HG03280 (cell line): ENCODE data around the gene TLCD3A.
"Not testable (repeated sequence)": the region's sequence is repeated elsewhere in the genome, so short reads cannot be mapped to it uniquely, and the experiment has no call there.

Experiments
- ATAC-seq: cut with Tn5 transposase; IDR thresholded peaks from one replicate; pipeline ENCODE4 v1.9.1; 2021; ENCODE audit warnings: mild to moderate bottlenecking, moderate library complexity; ENCODE audit not compliant: unreplicated experiment

TLCD3A gene

DNA sequence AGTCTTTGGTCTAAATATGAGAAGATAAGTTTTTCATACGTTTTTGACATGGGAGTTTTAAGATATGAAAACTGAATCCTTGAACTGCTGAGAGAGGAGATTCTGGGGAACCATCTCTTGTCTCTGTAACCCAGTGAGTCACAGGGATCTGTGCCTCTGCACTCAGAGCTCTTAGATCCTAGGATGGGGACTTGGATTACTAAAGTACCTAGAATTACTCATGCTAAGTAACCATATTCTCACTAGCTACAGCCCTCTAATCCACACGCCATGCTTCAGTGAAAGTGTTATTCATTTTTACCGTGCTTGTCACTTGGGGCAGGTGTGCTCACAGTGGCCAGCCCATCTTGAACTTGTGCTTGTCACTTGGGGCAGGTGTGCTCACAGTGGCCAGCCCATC is 51.7 kb downstream of the TLCD3A start:
- no peak for ATAC-seq

DNA sequence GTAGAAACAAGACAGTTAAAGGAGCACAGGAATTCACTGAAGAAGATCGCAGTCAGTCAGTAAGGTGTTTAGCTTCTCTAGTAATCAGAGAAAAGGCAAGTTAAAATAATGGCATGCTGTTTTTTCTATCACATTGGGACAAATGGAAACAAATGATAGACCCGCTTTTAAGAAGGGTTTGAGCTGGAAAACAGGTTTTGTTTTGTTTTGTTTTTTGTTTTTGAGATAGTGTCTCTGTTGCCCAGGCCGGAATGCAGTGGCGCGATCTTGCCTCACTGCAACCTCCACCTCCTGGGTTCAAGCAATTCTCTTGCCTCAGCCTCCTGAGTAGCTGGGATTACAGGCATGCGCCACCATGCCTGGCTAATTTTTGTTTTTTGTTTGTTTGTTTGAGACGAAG is 53.5 kb downstream of the TLCD3A start:
- not testable (repeated sequence) for ATAC-seq

DNA sequence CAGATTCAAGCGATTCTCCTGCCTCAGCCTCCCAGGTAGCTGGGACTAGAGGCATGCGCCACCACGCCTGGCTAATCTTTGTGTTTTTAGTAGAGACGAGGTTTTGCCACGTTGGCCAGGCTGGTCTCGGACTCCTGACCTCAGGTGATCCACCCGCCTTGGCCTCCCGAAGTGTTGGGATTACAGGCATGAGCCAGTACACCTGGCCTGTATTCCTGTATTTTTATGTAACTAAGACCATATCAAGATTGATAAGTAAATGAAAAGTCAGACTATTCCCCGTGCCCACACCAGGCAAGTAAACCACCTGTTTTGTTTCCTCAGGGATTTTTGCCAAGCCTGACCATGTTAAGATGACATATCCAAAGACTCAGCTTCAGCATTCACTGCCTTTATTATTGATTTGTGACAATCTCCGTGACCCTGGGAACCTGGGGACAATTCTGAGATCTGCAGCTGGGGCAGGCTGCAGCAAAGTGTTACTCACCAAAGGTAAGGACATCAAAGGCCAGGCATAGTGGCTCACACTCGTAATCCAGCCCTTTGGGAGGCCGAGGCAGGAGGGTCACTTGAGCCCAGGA is 55.3 kb downstream of the TLCD3A start:
- no peak for ATAC-seq

DNA sequence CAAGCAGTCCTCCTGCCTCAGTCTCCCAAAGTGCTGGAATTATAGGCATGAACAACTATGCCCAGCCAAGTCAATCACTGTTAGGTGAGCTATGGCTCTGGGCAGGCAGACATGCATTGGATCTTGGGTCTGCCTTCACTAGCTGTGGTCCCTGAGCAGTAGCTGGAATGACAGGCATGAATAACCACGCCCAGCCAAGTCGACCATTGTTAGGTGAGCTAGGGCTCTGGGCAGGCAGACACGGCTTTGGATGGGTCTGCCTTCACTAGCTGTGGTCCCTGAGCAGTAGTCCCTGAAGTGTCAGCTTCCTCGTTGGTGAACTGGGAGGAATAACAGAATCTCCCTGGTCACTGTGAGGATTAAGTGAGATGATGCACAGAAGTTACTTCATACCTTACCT is 56.2 kb downstream of the TLCD3A start:
- ATAC-seq: no peak

DNA sequence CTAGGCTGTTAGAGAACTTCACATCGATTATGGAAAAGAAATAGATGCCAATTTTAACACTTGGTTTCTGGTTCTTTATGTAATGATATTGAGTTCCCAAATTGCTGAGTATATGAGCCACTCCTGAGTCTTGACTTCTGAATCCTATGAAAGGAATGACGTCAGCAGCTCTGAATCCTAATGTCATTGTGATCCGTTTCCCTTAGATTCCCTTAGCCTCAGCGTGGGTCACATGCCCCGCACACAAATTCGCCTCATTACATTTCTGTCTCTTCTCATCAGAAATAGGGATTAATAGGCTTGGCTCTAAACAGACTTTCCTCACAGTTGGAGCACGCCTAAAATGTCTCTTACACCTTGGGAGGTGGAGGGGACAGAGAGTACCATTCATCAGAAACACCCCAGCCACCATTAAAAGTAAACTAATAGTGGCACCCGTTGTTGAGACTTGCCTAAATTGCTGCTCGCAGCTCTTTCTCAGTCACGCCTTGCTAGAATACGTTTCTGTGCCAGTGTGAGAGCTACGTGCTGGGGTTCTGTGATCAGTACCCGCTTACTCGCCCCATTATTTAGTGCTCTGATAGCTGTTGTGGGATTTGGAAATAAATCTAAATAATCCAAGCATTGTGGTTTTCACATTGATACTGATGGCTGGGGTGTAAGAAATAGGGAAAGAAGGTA is 56.9 kb downstream of the TLCD3A start:
- no peak for ATAC-seq

DNA sequence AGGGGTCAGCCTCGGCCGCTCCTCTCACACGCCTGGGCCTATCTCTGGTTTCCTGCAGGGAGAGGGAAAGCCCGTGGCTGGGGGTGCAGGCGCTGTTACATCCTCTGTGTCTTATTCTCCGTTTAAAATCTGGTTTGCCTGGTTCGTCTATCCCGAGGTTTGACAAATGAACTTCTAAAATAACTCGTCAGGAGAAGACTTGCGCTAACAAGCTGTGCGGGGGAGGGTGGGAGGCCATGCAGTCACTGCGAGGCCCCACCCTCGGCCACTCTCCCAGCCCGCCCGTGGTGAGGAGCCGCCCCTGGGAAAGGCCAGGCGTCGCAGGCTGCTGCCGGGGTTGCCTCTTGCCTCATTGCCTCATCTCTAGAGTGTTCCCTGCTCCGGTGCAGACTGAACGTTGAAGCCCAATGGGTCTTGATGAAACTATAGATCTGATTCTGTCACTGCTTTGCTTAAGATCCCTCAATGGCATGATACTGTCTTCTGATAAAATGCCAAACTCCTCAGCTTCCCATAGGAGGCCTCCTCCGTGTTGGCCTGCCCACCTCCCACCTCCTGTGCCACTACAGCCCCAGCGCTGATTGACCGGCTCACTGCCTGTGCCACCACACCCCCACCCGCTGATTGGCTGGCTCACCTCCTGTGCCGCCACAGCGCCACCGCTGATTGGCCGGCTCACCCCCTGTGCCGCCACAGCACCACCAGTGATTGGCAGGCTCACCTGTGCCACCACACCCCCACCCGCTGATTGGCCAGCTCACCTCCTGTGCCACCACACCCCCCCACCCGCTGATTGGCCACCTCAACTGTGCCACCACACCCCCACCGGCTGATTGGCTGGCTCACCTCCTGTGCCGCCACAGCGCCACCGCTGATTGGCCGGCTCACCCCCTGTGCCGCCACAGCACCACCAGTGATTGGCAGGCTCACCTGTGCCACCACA is 57.8 kb downstream of the TLCD3A start:
- not testable (repeated sequence) for ATAC-seq

DNA sequence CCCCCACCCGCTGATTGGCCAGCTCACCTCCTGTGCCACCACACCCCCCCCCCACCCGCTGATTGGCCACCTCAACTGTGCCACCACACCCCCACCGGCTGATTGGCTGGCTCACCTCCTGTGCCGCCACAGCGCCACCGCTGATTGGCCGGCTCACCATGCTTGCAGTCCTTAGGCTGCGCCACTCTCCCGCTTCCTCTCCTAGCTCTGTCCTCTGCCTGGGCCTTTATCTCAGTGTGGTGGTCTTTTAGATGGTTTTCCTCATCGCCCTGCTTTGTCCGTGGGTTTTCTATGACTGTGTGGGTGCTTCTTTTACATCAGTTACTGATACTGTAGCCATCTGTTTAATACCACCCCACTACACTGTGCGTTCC is 58.5 kb downstream of the TLCD3A start:
- ATAC-seq: not testable (repeated sequence)

DNA sequence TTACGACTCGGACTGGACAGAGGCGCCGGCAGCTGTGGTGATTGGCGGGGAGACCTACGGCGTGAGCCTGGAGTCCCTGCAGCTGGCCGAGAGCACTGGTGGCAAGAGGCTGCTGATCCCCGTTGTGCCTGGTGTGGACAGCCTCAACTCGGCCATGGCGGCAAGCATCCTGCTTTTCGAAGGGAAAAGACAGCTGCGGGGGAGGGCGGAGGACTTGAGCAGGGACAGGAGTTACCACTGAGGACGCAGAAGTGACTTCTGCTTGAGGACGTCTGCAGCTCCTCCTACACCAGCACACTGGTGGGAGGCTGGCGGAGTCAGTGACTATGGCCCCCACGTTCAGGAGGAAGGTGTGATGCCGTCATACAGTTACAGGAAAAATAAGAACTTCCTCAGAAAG is 59.4 kb downstream of the TLCD3A start:
- no peak for ATAC-seq

DNA sequence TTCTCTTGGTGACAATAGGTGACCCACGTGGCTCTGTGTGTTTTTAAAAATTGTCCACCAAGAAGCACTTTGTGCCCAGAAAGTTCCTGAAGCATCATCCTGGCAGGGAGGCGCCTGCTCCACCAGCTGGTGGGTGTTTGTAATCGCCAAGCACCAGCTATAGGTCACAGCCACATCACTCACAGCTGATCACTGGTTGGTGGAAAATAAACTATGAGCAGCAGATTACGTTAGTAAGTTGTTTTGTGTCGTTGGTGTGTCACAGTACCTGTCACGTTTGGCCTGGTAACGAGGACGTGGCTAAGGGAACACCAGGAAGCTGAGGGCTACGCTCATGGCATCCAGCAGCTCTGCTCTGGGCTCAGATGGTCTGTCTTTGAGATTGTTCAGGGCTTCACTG is 59.9 kb downstream of the TLCD3A start:
- ATAC-seq: no peak
